KMS-11 (cell line): ENCODE data around the gene WNT3.

Source experiments
- H2AFZ ChIP-seq: fragments of 200-600 bp; sonication (generic); 2 replicates; pipeline ENCODE4 v1.6.1; 2016; ENCODE audit warnings: antibody characterized with exemption, mixed run types, low read depth
- H3K27ac ChIP-seq: fragments of 200-600 bp; sonication (generic); 2 replicates; pipeline ENCODE4 v1.6.1; 2016; ENCODE audit warnings: mild to moderate bottlenecking, mixed run types
- H3K27me3 ChIP-seq: fragments of 200-600 bp; sonication (generic); 2 replicates; pipeline ENCODE4 v1.6.1; 2017; ENCODE audit warnings: mild to moderate bottlenecking, low read depth, mixed run types, moderate library complexity; ENCODE audit not compliant: insufficient read depth
- H3K36me3 ChIP-seq: fragments of 200-600 bp; sonication (generic); 2 replicates; pipeline ENCODE4 v1.6.1; 2017; ENCODE audit warnings: mild to moderate bottlenecking, mixed run types; ENCODE audit not compliant: insufficient read depth
- H3K4me1 ChIP-seq: fragments of 200-600 bp; sonication (generic); 2 replicates; pipeline ENCODE4 v1.6.1; 2016; ENCODE audit warnings: mild to moderate bottlenecking, low read depth, mixed run types; ENCODE audit not compliant: poor library complexity, severe bottlenecking
- H3K4me2 ChIP-seq: fragments of 200-600 bp; sonication (generic); 2 replicates; pipeline ENCODE4 v1.7.0; 2016; ENCODE audit warnings: mild to moderate bottlenecking, mixed run types
- H3K4me3 ChIP-seq: fragments of 200-600 bp; sonication (generic); IDR thresholded peaks from 2 replicates; pipeline ENCODE4 v1.6.1; 2017; ENCODE audit warnings: low read depth, low read length, mixed read lengths; ENCODE audit not compliant: insufficient read depth
- H3K79me2 ChIP-seq: fragments of 200-600 bp; sonication (generic); 2 replicates; pipeline ENCODE4 v1.6.1; 2016; ENCODE audit warnings: low read depth, mixed run types; ENCODE audit not compliant: insufficient read depth
- H3K9ac ChIP-seq: fragments of 200-600 bp; sonication (generic); 2 replicates; pipeline ENCODE4 v1.6.1; 2016; ENCODE audit warnings: mild to moderate bottlenecking, mixed run types
- H4K20me1 ChIP-seq: fragments of 200-600 bp; sonication (generic); 2 replicates; pipeline ENCODE4 v1.6.1; 2016; ENCODE audit warnings: mild to moderate bottlenecking, mixed run types; ENCODE audit not compliant: insufficient read depth
- TF ChIP-seq, protein P1 (sequence below): fragments of 200-600 bp; sonication (generic); conservative IDR thresholded peaks from 2 replicates; pipeline ENCODE4 v1.6.1; 2017; ENCODE audit warnings: low read depth, mild to moderate bottlenecking, antibody characterized with exemption, low read length, moderate library complexity, mixed read lengths

Gene WNT3

DNA sequence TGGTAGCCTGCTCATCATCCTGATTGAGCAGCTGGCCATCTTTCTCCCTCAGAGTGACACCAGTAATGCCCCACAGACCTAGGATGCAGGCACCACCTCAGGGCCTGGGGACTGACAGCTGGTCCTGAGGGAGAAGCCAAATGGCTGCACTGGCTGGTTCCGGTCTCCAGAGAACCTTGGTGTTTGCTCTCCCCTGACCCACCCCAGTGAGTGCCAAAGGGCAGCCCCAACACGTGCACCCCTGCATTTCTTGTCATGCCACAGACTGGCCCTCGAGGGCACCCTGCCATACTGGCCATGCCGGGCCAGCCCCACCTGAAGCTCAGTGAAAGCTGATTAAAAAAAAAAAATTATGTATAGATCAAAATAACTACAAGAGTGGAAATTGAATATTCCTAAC is 100.5 kb downstream of the WNT3 start:
- Histone ChIP-seq H3K27ac (no peak overlapping the region), H3K36me3 (no peaks in the 10 kb centered on the region), H3K4me3 (no peak overlapping the region), H3K27me3 (no peaks in the 10 kb centered on the region), H2AFZ (no peak overlapping the region), H4K20me1 (no peaks in the 10 kb centered on the region), H3K79me2 (no peaks in the 10 kb centered on the region), H3K4me2 (no peak overlapping the region), H3K4me1 (no peaks in the 10 kb centered on the region), H3K9ac (no peak overlapping the region)
- TF ChIP-seq, protein P1, sequence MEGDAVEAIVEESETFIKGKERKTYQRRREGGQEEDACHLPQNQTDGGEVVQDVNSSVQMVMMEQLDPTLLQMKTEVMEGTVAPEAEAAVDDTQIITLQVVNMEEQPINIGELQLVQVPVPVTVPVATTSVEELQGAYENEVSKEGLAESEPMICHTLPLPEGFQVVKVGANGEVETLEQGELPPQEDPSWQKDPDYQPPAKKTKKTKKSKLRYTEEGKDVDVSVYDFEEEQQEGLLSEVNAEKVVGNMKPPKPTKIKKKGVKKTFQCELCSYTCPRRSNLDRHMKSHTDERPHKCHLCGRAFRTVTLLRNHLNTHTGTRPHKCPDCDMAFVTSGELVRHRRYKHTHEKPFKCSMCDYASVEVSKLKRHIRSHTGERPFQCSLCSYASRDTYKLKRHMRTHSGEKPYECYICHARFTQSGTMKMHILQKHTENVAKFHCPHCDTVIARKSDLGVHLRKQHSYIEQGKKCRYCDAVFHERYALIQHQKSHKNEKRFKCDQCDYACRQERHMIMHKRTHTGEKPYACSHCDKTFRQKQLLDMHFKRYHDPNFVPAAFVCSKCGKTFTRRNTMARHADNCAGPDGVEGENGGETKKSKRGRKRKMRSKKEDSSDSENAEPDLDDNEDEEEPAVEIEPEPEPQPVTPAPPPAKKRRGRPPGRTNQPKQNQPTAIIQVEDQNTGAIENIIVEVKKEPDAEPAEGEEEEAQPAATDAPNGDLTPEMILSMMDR: no peak
